ENCODE results near the gene OPN1SW.

Gene OPN1SW

DNA sequence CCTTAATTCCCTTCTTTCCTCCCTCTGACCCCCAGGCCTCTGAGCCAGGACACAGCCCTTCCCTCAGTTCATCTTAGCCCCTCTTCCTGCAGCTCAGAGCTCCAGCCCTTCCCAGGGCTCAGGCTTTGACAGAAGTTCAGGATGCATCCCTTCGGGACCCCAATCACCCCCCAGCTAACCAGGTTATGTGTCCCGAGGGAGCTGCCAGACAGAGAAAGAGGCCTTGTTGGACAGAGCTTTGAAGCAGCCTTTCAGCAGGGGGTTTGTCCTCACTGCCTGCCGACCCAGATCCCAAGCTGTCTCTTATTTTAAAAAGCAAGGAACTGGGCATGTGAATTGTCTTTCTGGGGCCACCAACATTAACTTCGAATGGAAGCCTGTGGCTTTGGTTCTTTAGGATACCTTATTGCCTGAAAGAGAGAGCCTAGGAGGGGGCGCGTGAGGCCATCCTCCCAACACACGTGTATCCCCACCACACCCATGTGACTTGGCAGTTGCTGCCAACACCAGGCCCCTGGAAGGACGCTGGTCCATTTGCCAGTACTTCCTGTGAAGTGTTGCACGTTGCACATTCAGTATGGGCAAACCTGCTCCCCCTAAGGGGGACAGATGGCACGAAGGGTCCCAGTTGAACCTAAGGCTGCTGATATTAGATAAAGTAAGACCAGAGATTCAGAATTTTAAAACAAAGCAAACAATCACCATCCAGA, 17.0 kb upstream of the OPN1SW start:
- no peak for DNase-seq

DNA sequence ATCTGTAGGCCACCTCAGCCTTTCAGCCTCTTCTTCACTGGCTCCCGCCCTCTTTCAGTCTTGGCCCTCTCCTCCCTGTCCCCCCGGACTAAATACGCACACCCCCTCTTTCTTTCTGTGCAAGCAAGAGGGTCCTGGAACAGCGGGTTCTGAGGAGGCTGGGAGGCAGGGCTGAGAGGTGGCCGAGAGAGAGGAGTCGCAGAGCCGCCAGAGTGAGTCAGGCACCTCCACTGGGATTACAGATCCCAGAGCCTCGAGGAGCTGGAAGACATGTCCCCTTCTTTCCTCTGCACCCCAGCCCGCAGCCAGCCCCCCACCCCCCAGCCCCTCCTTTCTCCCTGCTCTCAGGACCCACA, 16.4 kb upstream of the OPN1SW start:
- DNase-seq, result no peak

DNA sequence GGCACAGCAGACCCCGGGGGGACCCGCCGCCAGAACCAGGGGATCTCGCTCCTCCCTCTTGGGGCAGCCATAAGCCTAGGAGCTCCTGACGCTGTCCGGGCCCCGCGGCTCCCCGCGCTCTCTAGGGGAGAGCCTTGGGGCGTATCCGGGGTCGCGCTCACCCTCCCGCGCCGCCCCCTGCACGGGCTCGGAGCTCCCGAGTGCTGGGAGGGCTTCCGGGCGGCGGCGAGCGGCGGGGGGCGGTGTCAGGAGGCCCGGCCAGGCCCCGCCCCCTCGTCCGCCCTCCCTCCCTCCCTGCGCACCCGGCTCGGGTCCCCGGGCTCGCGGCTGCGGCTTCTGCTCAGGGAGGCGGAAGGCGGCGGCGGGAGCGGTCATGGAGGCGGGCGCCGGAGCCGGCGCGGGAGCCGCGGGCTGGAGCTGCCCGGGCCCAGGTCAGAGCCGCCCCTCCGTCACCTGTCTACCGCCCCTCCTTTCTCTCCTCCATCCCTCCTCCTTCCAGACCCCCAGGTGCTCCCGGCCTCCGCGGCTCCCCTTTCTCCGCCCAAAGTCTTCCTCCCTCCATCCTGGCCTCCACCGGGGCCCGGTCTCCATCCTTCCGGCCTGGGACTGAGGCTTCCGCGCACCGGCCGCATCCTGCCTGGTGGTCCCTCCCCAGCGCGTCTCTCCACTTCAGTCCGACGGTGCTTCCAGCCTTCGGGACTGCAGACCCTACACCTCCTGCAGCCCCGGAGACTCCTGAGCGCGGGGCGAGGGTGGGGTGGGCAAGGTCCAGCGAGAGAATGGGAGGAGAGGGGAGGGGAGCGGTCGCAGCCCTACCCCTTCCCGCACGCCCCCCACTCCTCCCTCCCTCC, 15.8 kb upstream of the OPN1SW start, which contains the start of gene CCDC136:
Gene CCDC136, plus strand, starts transcription at position 848 of the 851 bp plus-strand sequence. CDS start 444 bp downstream, outside the sequence.
- peak; percentile 80 for DNase-seq

DNA sequence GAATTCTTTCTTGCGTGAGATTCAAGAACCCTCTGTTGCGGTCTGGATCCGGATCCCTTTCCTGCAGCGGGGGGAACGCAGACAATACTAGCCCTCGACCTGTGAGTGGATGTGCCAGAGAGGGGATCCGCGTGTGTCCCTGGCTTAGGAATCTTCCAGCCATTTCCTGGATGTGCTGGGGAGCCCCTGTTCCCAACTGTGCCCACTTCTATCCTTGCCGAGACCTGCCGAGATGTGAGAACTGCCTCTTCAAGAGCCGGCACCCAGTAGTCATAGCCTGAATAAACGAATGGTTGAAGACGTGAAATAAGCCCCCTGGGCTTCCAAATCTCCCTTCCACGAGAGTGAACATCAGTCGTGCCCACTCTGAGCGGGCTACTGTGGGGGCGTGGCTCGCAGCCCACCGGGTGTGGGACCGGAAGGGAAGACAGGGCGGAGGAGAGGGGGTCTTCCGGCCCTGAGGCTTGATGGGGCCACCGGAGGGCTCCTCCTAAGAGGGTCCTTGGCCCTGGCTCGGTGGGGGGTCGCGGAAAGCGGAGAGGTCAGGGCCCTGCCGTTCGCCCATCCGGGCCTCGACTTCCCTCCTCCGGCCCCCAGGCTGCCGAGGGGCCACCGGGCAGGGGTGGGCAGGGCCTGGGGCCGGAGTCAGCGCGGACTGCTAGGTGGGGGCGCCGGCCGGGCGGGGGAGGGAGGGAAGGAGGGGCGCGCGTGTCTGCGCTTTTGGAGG, 14.9 kb upstream of the OPN1SW start:
- DNase-seq, result no peak

DNA sequence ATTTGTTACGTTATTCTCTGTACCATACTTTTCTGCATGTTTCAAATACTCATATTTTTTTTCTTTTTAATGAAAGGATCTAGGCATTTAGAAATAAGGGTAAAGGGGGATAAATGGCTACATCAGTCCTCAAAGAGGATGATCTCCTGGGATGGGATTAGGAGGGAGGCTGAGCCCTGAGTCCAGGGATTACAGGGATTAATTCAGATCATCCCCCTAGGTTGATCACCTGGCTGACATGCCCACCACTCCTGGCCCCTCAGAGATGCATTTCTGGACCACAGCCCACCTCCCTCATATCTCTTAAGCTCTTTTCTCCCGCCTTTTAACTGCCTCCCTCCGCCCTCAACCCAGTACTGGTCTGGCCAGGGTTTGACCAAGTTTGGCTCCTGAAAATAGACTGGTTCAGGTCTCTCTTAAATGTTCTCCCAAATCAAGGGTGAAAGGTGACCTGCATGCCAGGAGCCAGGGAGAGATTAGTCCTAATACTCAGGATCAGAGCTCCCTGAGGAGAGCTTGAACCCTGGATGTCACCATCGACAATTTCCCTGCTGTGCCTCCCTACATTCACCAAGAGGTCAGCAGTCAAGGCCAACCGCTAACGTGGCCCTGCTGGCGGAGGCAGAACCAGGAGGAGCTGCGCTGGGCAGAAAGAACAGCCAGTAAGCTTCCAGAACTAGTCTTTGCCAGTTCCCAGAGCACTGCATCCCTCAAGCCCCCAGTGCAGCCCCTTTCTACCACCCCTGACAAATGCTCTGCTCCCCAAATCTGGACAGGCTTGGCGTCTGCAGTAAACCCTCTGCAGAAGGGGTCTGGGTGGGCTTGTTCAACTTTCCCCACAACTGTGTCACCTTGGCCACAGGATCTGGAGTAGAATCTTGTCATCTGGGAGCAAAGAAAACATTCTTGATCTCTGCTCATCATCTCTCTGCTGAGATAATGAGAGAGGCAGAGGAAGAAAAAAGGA, 13.1 kb upstream of the OPN1SW start:
- no peak for DNase-seq

DNA sequence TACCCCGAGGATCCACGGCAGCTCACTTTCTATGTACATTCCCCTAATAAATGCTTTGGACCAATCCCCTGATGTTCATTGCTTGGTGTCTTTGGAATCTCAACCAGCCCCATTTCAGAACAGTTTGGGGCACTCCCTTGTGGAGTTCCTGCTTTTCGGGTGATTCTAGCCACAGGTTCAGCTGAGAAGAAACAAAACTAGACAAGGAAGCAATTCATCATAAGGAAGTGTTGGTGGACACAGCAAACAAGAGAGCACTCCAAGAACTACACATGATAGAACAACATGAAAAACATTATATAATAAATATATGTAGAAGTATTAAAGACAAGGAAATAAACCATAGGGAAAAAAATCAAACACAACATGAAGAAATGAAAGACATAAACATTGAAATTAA, 10.1 kb upstream of the OPN1SW start:
- no peak for DNase-seq

DNA sequence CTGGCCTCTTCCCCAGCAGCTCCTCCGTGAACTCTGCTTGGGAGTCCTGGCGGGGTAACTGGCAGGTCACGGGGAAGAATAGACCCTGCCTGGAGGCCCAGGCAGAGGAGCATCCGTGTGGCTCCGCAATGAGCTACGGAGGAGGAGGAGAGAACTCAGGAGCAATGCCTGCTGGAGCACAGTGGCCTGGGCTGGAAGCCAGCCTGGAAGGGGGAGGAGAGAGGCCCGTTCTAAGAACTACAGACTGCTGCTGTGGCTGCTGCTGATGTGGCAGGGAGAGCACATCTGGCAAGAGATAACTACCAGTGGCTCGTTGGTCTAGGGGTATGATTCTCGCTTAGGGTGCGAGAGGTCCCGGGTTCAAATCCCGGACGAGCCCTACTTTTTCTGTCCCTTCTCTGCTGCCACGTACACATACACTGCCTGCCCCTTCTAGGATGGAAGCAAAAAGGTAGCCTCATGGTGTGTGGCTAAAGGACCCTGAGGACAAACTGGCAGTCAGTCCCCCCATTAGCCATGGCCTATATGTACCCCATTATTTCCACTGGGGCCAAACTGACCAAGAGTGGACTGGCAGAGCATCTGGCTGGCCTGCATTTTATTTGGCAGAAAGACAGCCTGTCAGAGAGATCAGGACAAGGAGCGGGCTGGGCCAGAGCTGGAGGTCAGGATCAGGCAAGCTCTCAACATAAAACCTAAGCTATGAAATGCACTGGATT, 7.7 kb upstream of the OPN1SW start:
- DNase-seq, result no peak

DNA sequence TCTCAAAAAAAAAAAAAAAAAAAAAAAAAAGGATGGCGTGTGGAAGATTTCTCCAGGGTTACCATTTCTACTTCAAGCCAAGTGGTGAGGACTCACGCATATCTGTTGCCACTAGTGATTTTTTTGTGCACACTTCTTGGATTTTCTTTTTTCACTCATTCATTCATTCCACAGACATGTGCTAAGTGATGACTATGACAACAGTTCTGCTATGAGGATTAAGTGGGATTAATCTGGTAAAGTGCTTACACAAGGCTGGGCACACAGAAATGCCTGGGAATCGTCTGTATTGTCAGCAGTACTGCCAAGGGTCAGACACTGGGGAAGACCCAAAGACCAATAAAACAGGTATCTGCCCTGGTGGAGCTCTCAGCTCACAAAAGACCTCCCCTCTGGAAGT, 6.3 kb upstream of the OPN1SW start:
- DNase-seq, result no peak

DNA sequence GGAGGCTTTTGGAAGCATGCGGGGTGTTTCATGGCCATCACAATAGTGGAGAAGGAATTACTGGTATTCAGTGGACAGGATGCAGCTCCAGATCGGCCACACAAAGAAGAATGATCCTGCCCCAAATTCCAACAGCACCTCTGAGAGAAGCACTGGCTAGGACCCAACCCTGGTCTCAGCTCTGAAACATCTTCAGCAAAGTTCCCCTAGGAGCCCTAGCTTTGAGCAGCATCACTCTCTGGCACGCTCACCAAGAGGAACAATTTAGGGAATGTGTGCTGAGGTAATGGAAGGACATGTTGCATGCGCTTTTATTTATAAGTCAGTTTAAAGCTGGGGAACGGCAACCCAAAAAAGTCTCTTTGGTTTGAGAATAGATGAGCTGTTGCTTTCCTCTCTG, 5.5 kb upstream of the OPN1SW start:
- DNase-seq, result no peak

DNA sequence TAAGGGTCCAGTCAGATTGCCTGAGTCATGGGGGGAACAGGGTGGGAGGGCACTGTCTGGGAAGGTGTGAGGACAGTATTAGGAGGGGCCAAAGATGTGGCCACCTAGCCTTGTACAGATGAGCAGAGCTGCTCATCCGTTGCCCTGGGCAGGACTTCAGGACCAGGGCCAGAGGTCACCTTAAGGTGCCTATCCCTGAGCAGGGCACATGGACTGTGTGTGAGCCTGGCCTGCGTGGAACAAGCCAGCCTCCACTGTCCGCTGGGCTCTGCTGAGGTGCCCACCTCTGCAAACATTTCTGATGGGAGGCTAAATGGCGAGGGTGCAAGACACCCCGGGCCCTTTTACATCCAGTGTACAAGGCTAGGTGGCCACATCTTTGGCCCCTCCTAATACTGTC, 3.4 kb upstream of the OPN1SW start:
- no peak for DNase-seq

DNA sequence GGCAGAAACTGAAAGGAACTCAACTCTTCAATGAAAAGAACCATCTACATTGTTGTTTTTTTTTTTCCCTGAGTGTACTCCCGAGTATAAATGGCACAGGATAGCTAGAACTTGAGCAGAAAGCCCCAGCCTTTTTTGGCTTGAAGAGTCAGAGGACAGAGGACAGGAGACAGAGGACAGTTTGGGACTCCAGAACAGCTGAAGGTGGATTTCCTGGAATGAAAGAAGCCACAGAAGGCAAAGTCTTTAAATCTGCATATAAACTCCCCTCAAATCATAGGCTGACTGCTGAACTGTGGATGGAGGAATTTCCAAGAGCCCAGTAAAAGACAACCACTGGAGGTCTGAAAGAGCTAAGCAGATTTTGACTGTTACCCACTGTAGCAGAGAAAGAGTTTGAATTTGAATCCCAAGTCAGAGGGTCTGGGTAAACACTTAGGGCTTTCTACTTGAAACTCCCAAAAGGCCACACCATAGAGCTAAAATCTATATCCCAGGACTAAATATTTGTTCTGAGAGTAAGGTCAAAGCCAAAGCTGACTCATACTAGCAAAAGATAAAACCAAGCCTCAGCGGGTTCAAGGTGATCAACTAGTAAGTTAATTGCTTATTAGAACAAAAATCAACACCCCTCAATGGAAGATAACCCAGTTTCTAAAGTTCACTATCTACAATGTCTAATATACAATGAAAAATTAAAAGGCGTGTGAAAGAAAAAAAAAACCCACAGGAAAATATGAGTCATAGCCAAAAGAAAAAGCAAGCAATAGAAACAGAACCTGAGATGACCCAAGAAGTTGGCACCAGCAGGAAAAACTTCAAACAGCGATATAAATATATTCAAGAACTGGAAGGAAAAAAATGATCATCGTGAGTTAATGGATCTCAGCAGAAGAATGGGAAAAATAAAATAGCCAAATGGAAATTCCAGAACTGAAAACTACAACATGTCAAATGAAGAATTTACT, 1.8 kb upstream of the OPN1SW start:
- no peak for DNase-seq

DNA sequence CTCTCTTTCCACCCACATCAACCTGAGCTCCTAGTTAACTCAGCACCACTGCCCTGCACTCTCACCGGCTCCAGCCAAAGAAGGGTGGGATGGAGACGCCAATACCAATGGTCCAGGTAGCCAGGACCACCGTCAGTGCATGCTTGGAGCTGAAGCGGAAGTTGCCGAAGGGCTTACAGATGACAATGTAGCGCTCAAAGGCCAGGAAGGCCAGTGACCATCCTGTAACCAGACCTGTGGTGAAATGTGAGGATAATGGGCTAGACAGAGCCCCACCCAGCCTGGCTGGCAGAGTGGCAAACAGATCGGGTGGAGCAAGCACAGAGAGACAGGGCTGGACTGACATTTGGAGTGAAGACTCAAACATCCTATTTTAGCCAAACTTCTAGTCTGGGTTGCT, 673 bp downstream of the OPN1SW start:
- DNase-seq, result no peak

DNA sequence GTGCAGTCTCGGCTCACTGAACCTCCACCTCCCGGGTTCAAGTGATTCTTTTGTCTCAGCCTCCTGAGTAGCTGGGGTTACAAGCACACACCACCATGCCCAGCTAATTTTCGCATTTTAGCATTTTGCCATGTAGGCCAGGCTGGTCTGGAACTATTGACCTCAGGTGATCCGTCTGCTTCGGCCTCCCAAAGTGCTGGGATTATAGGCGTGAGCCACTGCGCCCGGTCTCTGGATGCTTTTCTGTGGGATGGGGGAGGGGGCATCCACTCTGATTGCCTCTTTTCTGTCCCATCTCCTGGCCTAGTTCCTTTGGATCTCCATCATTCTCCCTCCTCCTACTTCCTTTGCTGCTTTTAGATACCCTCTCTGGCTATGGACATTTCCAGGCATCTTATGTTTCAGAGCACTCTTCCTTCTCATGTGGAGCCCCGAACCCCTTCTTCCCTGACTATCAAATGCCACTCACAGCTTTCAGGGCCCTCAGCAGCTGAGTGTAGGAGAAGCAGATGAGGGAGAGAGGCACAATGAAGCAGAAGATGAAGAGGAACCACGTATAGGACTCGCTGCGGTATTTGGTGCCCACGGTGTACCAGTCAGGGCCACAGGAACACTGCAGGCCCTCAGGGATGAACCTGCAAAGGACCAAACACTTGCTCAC, 1.4 kb downstream of the OPN1SW start:
- no peak for DNase-seq

DNA sequence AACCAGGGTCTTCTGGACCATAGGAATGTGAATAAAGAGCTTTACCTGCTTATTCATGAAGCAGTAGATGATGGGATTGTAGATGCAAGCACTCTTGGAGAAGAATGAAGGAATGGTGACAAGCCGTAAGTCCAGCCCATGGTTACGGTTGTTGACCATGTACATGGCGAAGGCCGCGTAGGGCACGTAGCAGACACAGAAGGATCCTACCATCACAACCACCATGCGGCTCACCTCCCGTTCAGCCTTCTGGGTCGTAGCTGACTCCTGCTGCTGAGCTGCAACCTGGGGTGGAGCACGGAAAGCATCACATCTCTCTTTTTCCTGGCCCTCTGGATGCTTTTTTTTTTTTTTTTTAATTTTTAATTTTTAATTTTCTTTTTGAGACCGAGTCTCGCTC, 2.0 kb downstream of the OPN1SW start:
- no peak for DNase-seq

DNA sequence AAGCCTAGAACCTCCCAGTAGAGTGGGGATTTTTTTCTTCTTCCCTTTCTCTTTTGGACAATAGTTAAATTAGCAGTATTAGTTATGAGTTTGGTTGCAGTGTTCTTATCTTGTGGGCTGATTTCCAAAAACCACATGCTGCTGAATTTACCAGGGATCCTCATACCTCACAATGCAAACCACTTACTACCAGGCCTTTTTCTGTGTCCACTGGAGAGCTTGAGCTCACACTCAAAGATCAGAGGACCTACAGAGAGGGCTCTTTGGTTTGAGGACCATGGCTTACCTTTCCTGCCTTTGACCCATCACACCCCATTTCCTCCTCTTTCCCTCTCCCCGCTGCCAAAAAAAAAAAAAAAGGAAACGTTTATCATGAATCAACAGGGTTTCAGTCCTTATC, 5.4 kb downstream of the OPN1SW start:
- DNase-seq, result no peak

DNA sequence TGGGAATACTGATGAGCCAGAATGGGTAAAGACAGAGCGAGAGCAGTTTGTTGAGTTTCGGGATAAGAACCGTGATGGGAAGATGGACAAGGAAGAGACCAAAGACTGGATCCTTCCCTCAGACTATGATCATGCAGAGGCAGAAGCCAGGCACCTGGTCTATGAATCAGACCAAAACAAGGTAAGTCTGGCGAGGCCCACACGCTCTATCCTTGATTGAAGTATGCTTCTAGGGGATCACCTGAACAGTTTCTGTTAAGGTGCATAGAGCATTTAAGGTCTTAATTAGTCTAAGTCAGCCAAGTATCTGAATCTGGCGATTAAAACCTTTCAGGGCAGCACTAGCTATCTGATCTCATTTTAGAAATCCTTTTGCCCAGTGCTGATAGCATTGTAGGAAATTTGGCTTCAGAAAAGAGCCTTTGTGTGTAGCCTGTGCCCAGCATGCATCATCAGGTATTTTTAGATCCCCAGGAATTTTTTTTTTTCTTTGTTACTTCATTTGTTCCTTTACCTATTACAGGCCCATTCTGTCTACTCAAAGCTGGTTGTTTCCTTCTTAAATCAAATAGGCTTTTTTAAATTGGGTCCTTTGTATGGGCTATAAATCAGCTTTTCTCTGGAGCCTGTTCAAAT, 8.0 kb downstream of the OPN1SW start:
- DNase-seq, result no peak

DNA sequence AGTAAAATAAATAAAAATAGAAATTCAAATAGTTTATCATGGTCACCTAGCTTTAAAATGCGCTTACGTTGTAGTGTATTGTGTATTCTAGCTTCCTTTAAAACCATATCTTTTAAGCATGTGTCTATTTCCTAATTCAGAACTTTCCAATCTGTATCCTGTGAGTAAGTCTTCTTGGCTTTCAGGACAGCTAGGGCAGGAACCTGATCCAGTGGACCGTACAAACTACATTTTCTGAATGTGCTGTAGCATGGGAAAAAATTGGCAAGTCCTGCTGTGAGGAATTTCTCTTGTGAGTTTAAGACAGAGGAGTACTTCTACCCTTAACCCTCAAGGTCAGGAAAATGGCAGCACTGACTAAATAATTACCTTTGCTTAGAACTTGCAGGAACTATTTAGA, 12.1 kb downstream of the OPN1SW start:
- no peak for DNase-seq

DNA sequence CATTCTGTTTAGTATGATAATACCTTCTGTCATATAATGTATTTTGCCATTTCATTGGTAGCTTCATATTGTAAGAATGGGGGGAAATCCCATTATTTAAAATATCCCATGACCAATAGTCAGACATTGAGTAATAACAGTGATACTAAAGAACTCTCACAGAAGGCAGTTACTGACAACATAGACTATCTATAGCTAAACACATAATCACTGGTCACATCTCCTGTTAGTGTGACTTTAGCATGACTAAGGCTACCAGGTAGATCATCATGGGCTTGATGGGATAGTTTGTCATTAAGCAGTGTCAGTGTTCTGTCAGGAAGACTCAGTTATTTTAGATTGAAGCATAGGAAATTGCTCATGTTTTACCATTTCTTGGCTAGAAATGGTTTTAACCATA, 16.4 kb downstream of the OPN1SW start:
- DNase-seq, result no peak

DNA sequence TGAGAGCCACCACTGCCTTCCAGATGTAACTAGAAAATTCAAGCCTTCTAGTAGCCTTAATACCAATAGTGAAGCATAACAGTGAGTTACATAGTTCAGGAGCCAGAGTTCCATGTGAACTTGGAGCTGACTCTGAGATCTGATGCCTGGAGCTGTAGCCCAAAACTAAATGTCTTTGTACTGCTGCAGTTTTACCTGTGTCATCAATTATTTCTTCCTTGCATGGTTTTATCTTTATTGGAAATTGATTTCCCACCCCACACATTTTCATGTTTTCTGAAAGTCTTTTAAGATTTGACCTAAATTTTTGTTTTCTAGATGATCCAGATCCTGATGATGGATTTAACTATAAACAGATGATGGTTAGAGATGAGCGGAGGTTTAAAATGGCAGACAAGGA, 17.0 kb downstream of the OPN1SW start:
- DNase-seq, result no peak

DNA sequence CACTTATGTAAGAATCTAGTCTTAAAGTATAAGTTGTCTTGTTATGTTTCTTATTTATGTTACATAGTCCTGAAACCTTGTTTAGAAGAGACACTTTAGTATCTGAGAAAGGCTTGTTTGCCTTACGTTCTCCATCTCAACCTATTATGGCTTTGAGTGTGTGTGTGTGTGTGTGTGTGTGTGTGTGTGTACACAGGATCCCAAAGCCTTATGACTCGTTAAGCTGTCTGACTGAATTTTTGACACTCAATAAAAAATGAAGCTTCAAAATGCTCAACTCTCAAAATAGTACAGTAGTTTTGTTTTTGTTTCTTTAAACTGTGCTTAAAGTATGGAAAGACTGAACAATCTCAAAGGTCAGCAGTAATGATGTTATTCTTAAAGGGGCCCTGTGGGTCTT, 18.4 kb downstream of the OPN1SW start:
- DNase-seq, result no peak
